ENCODE results near the gene BMI1. TPM values are rescaled to one million over a fixed set of nuclear protein-coding genes. Genes with fewer than 3 reads are reported as not detected.

Gene BMI1
- total RNA-seq, 1 donor from 2014 or later, result 50.1 TPM

DNA sequence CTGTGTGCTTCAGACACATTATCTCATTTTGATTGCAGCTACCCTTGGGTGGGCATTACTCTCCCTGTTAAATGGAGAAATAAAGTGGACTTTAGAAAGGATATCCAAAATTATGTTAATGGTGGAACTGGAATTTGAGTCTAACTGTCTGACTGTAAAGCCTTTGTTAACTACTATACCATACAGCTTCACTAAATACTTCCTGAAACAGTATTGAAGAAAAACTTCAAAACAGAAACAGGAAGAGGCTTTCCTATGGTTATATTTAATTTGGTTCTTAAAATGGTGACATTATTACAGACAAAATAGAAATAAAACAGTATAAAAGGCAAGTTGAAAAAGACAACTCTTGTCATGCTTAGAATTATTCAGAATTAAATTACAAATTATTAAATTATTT is 49.4 kb downstream of the BMI1 start:
- H3K4me3 ChIP-seq, result no peak overlapping the region
- no peaks in the 10 kb centered on the region for H3K9me3 ChIP-seq
- TF ChIP-seq, protein P1, sequence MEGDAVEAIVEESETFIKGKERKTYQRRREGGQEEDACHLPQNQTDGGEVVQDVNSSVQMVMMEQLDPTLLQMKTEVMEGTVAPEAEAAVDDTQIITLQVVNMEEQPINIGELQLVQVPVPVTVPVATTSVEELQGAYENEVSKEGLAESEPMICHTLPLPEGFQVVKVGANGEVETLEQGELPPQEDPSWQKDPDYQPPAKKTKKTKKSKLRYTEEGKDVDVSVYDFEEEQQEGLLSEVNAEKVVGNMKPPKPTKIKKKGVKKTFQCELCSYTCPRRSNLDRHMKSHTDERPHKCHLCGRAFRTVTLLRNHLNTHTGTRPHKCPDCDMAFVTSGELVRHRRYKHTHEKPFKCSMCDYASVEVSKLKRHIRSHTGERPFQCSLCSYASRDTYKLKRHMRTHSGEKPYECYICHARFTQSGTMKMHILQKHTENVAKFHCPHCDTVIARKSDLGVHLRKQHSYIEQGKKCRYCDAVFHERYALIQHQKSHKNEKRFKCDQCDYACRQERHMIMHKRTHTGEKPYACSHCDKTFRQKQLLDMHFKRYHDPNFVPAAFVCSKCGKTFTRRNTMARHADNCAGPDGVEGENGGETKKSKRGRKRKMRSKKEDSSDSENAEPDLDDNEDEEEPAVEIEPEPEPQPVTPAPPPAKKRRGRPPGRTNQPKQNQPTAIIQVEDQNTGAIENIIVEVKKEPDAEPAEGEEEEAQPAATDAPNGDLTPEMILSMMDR (IDR thresholded peaks at IDR 0.05), result no peak
- no peak overlapping the region for H3K27ac ChIP-seq
- H3K27me3 ChIP-seq, result no peaks in the 10 kb centered on the region
- DNase-seq (ENCODE audit: low spot score in 2 of 2), result no peak
- intact Hi-C loops (cut with DNase I), result no loop called here
- no peaks in the 10 kb centered on the region for H3K36me3 ChIP-seq
- H3K4me1 ChIP-seq, result no peaks in the 10 kb centered on the region

DNA sequence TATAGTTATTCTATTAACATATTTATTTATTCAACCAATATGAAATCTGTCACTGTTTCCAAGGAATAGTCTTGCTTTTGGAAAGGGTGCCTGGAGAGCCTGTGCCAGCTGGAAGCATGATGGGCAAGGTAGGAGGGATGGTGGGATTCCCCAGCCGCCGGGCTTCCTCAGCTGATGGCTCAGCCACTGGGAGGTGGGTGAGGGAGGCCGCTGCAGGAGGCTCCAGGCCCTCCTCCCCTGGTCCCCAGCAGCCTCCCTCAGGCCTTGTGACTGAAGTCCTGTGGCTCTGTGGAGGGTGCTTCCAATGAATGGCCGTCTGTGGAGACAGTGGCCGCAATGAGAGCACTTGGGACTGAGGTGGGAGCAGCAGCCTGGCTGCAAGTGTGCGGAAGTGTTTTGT is 51.4 kb downstream of the BMI1 start:
- TF ChIP-seq, protein P1 (IDR thresholded peaks at IDR 0.05), result no peak
- Histone ChIP-seq H3K4me3 (no peak overlapping the region), H3K9me3 (no peaks in the 10 kb centered on the region), H3K36me3 (no peaks in the 10 kb centered on the region), H3K27ac (no peak overlapping the region), H3K4me1 (no peaks in the 10 kb centered on the region), H3K27me3 (no peaks in the 10 kb centered on the region)
- DNase-seq (ENCODE audit: low spot score in 2 of 2), result no peak
- intact Hi-C loops (cut with DNase I), result no loop called here

DNA sequence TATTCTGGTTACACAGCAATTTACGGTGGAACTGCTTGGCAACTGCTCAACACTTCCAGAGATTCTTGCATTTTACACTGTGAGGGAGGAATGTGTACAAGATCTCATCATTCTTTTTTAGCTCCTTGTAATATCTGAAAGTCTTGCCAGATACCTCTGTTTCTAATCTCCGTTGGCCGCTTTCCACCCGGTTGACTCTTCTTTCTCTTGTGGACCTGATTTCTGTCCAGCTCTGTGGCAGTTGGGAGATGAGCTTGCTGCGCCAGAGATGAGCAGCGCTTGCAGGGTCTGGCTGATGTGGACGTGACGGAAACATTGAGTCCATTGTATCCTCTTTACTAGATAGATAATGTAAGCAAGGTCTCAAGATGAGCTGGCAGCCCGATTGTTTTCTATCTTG is 52.0 kb downstream of the BMI1 start:
- no peak for DNase-seq (ENCODE audit: low spot score in 2 of 2)
- intact Hi-C loops (cut with DNase I), result no loop called here
- Histone ChIP-seq H3K9me3 (no peaks in the 10 kb centered on the region), H3K36me3 (no peaks in the 10 kb centered on the region), H3K27ac (no peak overlapping the region), H3K4me1 (no peaks in the 10 kb centered on the region), H3K27me3 (no peaks in the 10 kb centered on the region), H3K4me3 (no peak overlapping the region)
- TF ChIP-seq, protein P1 (IDR thresholded peaks at IDR 0.05), result no peak

DNA sequence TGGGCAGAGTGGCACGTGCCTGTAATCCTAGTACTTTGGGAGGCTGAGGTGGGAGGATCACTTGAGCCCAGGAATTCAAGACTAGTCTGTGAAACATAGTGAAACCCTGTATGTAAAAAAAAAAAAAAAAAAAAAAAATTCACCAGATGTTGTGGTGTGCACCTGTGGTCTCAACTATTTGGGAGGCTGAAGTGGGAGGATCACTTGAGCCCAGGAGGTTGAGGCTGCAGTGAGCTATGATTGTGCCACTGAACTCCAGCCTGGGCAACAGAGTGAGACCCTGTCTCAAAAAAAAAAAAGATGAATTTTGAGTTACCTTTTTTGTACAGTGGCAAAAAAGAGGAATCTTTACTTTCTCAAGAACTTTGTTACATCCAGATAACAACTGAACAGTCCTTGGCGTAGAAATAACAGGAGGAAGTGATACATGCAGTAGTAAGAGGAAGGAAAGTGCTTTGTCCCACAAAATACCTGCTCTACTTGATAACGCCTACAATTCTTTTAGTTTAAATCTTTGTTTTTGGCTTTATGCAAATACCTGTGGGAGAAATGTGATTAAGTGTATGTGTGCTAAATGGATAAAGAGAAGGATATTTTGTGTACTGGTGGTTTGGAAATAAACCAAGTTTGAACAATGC is 53.7 kb downstream of the BMI1 start:
- intact Hi-C loops (cut with DNase I), result no loop called here

DNA sequence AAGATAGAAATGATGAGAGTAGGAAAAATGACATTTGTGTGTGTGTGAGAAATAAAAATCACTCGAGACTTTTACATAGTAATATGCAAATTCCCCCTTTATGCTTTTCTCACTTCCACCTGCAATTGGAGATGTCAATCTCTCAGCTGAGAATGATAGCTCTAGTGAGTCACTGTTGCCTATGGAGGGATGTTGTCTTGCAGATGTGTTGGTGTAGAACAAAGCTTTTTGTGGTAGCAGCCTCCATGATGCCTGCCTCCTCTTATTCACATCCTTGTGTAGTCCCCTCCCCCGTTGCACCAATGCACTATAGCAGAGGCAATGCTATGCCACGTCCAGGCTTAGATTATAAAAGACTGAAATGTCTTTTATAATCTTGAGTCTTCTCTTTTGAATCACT is 58.2 kb downstream of the BMI1 start:
- no peak for DNase-seq (ENCODE audit: low spot score in 2 of 2)
- Histone ChIP-seq H3K27ac (no peak overlapping the region), H3K4me3 (no peak overlapping the region), H3K9me3 (no peaks in the 10 kb centered on the region), H3K27me3 (no peaks in the 10 kb centered on the region), H3K36me3 (no peaks in the 10 kb centered on the region), H3K4me1 (no peaks in the 10 kb centered on the region)
- TF ChIP-seq, protein P1 (IDR thresholded peaks at IDR 0.05), result no peak
- intact Hi-C loops (cut with DNase I), result no loop called here

More for the DNA sequence above, 53.7 kb downstream of the BMI1 start:
- Histone ChIP-seq H3K27ac (no peak overlapping the region), H3K4me1 (no peaks in the 10 kb centered on the region), H3K27me3 (no peaks in the 10 kb centered on the region), H3K4me3 (no peak overlapping the region), H3K36me3 (no peaks in the 10 kb centered on the region), H3K9me3 (no peaks in the 10 kb centered on the region)
- no peak for DNase-seq (ENCODE audit: low spot score in 2 of 2)
- TF ChIP-seq, protein P1 (IDR thresholded peaks at IDR 0.05), result no peak

Other genes with a start within 250 kb of the BMI1 start
- gene EBLN1, start 103.1 kb upstream of the BMI1 start, total RNA-seq, result not detected
- gene COMMD3, start 4.7 kb upstream of the BMI1 start, total RNA-seq, result 21.9 TPM
- not detected for gene SPAG6, start 24.4 kb downstream of the BMI1 start, total RNA-seq

All from ascending aorta (tissue), 2 donors.